GM11168 (cell line): ENCODE measurements around the gene SCGB3A1.

Experiments
- in situ Hi-C: fragments of 300-500 bp; cut with MboI; formaldehyde crosslinking; loops from one replicate; pipeline ENCODE4 v1.12.0; 2022; ENCODE audit warnings: low sequenced_read_pairs; ENCODE audit not compliant: unreplicated experiment

Gene SCGB3A1

GRCh38 chr5:180607861-180608571 lies 16.7 kb upstream of the SCGB3A1 start:
- in situ Hi-C loops: no loop called here

GRCh38 chr5:180606215-180606785 lies 15.0 kb upstream of the SCGB3A1 start:
- in situ Hi-C loops: no loop called here

- in situ Hi-C loops: no loop called here
These were observed 14.4 kb upstream of the SCGB3A1 start for GRCh38 chr5:180605554-180606214.

- in situ Hi-C loops: no loop called here
These were observed 13.0 kb upstream of the SCGB3A1 start for GRCh38 chr5:180604271-180604670.

- in situ Hi-C loops: no loop called here
These were observed 11.8 kb upstream of the SCGB3A1 start for GRCh38 chr5:180603076-180603594.

GRCh38 chr5:180602481-180603075 lies 11.3 kb upstream of the SCGB3A1 start:
- in situ Hi-C loops: no loop called here

- in situ Hi-C loops: no loop called here
These were observed 10.5 kb upstream of the SCGB3A1 start for GRCh38 chr5:180601591-180602480.

- in situ Hi-C loops: no loop called here
These were observed 9.3 kb upstream of the SCGB3A1 start for GRCh38 chr5:180600554-180601041.

GRCh38 chr5:180599981-180600553 lies 8.8 kb upstream of the SCGB3A1 start:
- in situ Hi-C loops: no loop called here

- in situ Hi-C loops: no loop called here
These were observed 8.3 kb upstream of the SCGB3A1 start for GRCh38 chr5:180599590-180599914.

- in situ Hi-C loops: no loop called here
These were observed 7.7 kb upstream of the SCGB3A1 start for GRCh38 chr5:180598797-180599589.

GRCh38 chr5:180598316-180598701 lies 7.0 kb upstream of the SCGB3A1 start:
- in situ Hi-C loops: no loop called here

GRCh38 chr5:180596668-180597231 lies 5.5 kb upstream of the SCGB3A1 start:
- in situ Hi-C loops: no loop called here

- in situ Hi-C loops: no loop called here
These were observed 4.9 kb upstream of the SCGB3A1 start for GRCh38 chr5:180596115-180596667.

GRCh38 chr5:180595381-180596114 lies 4.2 kb upstream of the SCGB3A1 start:
- in situ Hi-C loops: no loop called here

- in situ Hi-C loops: no loop called here
These were observed 3.7 kb upstream of the SCGB3A1 start for GRCh38 chr5:180595046-180595379.

GRCh38 chr5:180594311-180595045 lies 3.2 kb upstream of the SCGB3A1 start:
- in situ Hi-C loops: no loop called here
